Mesothelial cell of epicardium (in vitro differentiated cells): ENCODE data around the gene CHRNA1. TPM values are rescaled to one million over a fixed set of nuclear protein-coding genes. Genes with fewer than 3 reads are reported as not detected.

Experiments
- DNase-seq, 2 experiments: peaks; one replicate each; pipeline ENCODE4 v3.0.0; 2021; ENCODE audit warnings: low spot score in 2 of 2; ENCODE audit not compliant: unreplicated experiment in 2 of 2
- H3K27ac Mint-ChIP-seq: 2 replicates; pipeline ENCODE4 v1.8.0; 2021; ENCODE audit warnings: mixed read lengths
- H3K27me3 Mint-ChIP-seq: 2 replicates; pipeline ENCODE4 v1.8.0; 2021; ENCODE audit warnings: low read depth, mixed read lengths
- H3K36me3 Mint-ChIP-seq: 2 replicates; pipeline ENCODE4 v1.8.0; 2021; ENCODE audit warnings: mixed read lengths
- H3K4me1 Mint-ChIP-seq: 2 replicates; pipeline ENCODE4 v1.8.0; 2021; ENCODE audit warnings: mixed read lengths
- H3K4me3 Mint-ChIP-seq: 2 replicates; pipeline ENCODE4 v1.8.0; 2021; ENCODE audit warnings: mild to moderate bottlenecking, moderate library complexity, mixed read lengths
- H3K9me3 Mint-ChIP-seq: 2 replicates; pipeline ENCODE4 v1.8.0; 2021; ENCODE audit warnings: mixed read lengths
- CTCF ChIP-seq: fragments of 200-600 bp; sonication (generic); IDR thresholded peaks from one replicate; pipeline ENCODE4 v1.5.0; 2021; ENCODE audit warnings: antibody characterized with exemption; ENCODE audit not compliant: unreplicated experiment
- total RNA-seq: library from RNA; stranded (reverse); gene quantifications from 3 replicates; pipeline ENCODE4 v1.2.1, GENCODE V29; 2021

CHRNA1 gene
- total RNA-seq, 1 donor from 2014 or later = 0.16 TPM

DNA sequence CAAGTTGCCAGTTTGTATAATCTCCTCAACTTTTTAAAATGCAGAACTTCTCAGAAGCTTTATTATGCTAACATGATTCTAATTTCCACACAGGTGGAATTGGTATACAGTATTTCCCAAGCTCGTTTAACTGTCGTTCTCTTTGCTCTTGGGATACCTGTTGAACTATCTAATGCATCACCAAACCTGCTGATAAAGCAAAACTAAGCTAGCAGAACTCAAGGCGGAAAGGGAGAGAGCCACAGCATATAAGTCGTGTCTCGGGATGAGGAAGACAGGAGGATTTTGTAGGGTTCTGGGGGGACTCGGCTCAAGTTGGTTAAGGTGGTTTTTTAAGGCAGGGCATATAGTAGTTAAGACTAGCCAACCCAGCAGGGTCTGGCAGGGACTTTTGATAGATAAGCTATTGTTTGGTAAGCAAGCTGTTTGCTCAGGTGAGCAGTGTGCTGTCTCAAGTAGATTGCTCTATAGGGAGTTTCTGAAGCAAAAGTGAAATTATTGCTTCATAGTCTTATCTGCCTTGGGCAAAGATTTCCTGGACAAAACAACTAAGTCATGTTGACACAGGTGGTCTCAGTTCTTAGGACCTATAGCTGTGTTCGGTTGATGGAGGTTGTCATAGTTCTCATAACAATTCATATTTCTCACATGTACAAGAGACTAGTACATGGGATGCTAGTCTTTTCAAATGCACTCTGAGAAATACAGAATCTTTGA is 28.2 kb upstream of the CHRNA1 start:
- no peaks in the 10 kb centered on the region for H3K36me3 Mint-ChIP-seq
- H3K27ac Mint-ChIP-seq = no peak overlapping the region
- DNase-seq = no peak
- no peak for TF ChIP-seq CTCF
- H3K27me3 Mint-ChIP-seq = no peaks in the 10 kb centered on the region
- H3K4me3 Mint-ChIP-seq = no peak overlapping the region
- H3K9me3 Mint-ChIP-seq = no peaks in the 10 kb centered on the region
- H3K4me1 Mint-ChIP-seq = peaks cover 19% of the 10 kb centered on the region

GRCh38 chr2:174791746-174792280 is 27.5 kb upstream of the CHRNA1 start:
- no peak for DNase-seq
- H3K27me3 Mint-ChIP-seq = no peaks in the 10 kb centered on the region

DNA sequence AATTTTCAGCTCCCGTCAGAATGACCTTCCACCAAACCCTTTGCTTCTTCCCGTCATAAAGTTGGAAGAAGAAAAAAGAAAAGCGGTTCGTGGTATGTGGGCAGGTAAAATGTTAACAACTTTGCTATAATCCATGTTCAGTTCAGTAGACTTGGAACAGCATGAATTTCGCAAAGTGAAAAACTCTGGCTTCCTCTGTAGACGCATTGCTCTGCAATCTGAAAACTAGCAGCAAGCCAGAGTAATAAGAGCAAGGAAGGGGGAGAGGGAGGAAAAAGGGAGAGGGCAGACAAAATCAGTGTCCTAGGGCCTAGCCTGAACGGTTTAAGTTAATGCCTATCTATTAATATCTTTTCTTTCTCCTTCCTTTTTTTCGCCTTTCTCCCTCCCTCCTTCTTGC is 26.7 kb upstream of the CHRNA1 start:
- Mint-ChIP-seq H3K36me3 (no peaks in the 10 kb centered on the region), H3K27ac (peak overlapping the region; percentile 21), H3K27me3 (no peaks in the 10 kb centered on the region), H3K4me1 (peaks cover 20% of the 10 kb centered on the region), H3K4me3 (no peak overlapping the region), H3K9me3 (no peaks in the 10 kb centered on the region)
- DNase-seq = no peak
- TF ChIP-seq CTCF = no peak

More at GRCh38 chr2:174791746-174792280, 27.5 kb upstream of the CHRNA1 start:
- H3K27ac Mint-ChIP-seq = no peak overlapping the region
- no peaks in the 10 kb centered on the region for H3K9me3 Mint-ChIP-seq
- no peak overlapping the region for H3K4me3 Mint-ChIP-seq
- TF ChIP-seq CTCF = no peak
- H3K36me3 Mint-ChIP-seq = no peaks in the 10 kb centered on the region
- peaks cover 23% of the 10 kb centered on the region for H3K4me1 Mint-ChIP-seq

- no peak for TF ChIP-seq CTCF
- no peak for DNase-seq
- no peaks in the 10 kb centered on the region for H3K27me3 Mint-ChIP-seq
- peaks cover 29% of the 10 kb centered on the region for H3K4me1 Mint-ChIP-seq
- H3K9me3 Mint-ChIP-seq = no peaks in the 10 kb centered on the region
- H3K36me3 Mint-ChIP-seq = no peaks in the 10 kb centered on the region
- no peak overlapping the region for H3K4me3 Mint-ChIP-seq
- H3K27ac Mint-ChIP-seq = no peak overlapping the region
Observed at GRCh38 chr2:174789001-174789400, 24.7 kb upstream of the CHRNA1 start.

- H3K36me3 Mint-ChIP-seq = no peaks in the 10 kb centered on the region
- H3K27ac Mint-ChIP-seq = peak overlapping the region; percentile 74
- no peak for TF ChIP-seq CTCF
- H3K4me1 Mint-ChIP-seq = peaks cover 31% of the 10 kb centered on the region
- no peak overlapping the region for H3K4me3 Mint-ChIP-seq
- no peaks in the 10 kb centered on the region for H3K9me3 Mint-ChIP-seq
- DNase-seq = no peak
- H3K27me3 Mint-ChIP-seq = no peaks in the 10 kb centered on the region
Observed at GRCh38 chr2:174788291-174788929, 24.1 kb upstream of the CHRNA1 start.
